A549 (cell line): ENCODE data around the gene GNB5.

Experiments
- HDAC2 ChIP-seq: fragments of 200-600 bp; sonication (generic); IDR thresholded peaks from 2 replicates; pipeline ENCODE4 v1.6.1; 2016
- POLR2A ChIP-seq: IDR thresholded peaks from 2 replicates; pipeline ENCODE4 v1.6.1; 2012; ENCODE audit warnings: mild to moderate bottlenecking, low read length
- RAD21 ChIP-seq, 2 experiments: fragments of >200 bp in 1 of 2; sonication (Bioruptor Twin) in 1 of 2; formaldehyde crosslinking in 1 of 2; IDR thresholded peaks in 1 of 2; conservative IDR thresholded peaks in 1 of 2; 2 replicates in 1 of 2; 3 replicates in 1 of 2; pipeline ENCODE4 v1.6.1; 2012 to 2018; ENCODE audit warnings: inconsistent platforms in 1 of 2

GRCh38 chr15:52120488-52120887, 70.7 kb downstream of the GNB5 start:
- TF ChIP-seq POLR2A (no peak), HDAC2 (no peak), RAD21 (conservative IDR thresholded peaks at IDR 0.05 in 1 of 2, IDR thresholded peaks at IDR 0.05 in 1 of 2) (no peak)
